HepG2 (cell line): Measurements from ENCODE around the gene DAB1. TPM values are rescaled to one million over a fixed set of nuclear protein-coding genes. Genes with fewer than 3 reads are reported as not detected.

Experiments used
- ARID2 ChIP-seq: sonication (generic); formaldehyde crosslinking; IDR thresholded peaks from 2 replicates; pipeline ENCODE4 v1.8.1; 2022; ENCODE audit warnings: mild to moderate bottlenecking, missing genetic modification reagents, borderline replicate concordance
- BRD4 ChIP-seq: sonication (generic); formaldehyde crosslinking; IDR thresholded peaks from 2 replicates; pipeline ENCODE4 v1.4.0; 2020; ENCODE audit warnings: missing genetic modification reagents
- ETV6 ChIP-seq: sonication (generic); formaldehyde crosslinking; conservative IDR thresholded peaks from 2 replicates; pipeline ENCODE4 v1.4.0; 2020; ENCODE audit warnings: missing genetic modification reagents
- FOXA3 ChIP-seq: IDR thresholded peaks from 2 replicates; pipeline ENCODE4 v1.6.1; 2016; ENCODE audit warnings: missing genetic modification reagents, missing compliant biosample characterization
- HMG20A ChIP-seq: IDR thresholded peaks from 2 replicates; pipeline ENCODE4 v1.6.1; 2016; ENCODE audit warnings: borderline replicate concordance
- MEIS2 ChIP-seq: sonication (generic); formaldehyde crosslinking; IDR thresholded peaks from 2 replicates; pipeline ENCODE4 v1.9.0; 2021; ENCODE audit warnings: mild to moderate bottlenecking, missing genetic modification reagents
- NCOA2 ChIP-seq: sonication (generic); formaldehyde crosslinking; IDR thresholded peaks from 2 replicates; pipeline ENCODE4 v1.8.0; 2022; ENCODE audit warnings: inconsistent platforms
- POLR2AphosphoS5 ChIP-seq: IDR thresholded peaks from 2 replicates; pipeline ENCODE4 v1.6.1; 2012; ENCODE audit warnings: low read depth, low read length
- SMYD3 ChIP-seq: sonication (generic); formaldehyde crosslinking; IDR thresholded peaks from 2 replicates; pipeline ENCODE4 v1.8.1; 2023; ENCODE audit warnings: mild to moderate bottlenecking, missing genetic modification reagents
- SPEN ChIP-seq: sonication (generic); formaldehyde crosslinking; IDR thresholded peaks from 2 replicates; pipeline ENCODE4 v1.5.1; 2020; ENCODE audit warnings: low read depth, mild to moderate bottlenecking, missing genetic modification reagents
- SSRP1 ChIP-seq: IDR thresholded peaks from 2 replicates; pipeline ENCODE4 v1.6.1; 2016; ENCODE audit warnings: control low read depth
- STAG1 ChIP-seq: sonication (generic); formaldehyde crosslinking; IDR thresholded peaks from 2 replicates; pipeline ENCODE4 v1.4.0; 2020; ENCODE audit warnings: missing genetic modification reagents
- TSC22D2 ChIP-seq: sonication (generic); formaldehyde crosslinking; IDR thresholded peaks from 2 replicates; pipeline ENCODE4 v1.5.1; 2020; ENCODE audit warnings: missing genetic modification reagents, mild to moderate bottlenecking, borderline replicate concordance
- YY1 ChIP-seq: IDR thresholded peaks from 2 replicates; pipeline ENCODE4 v1.6.1; 2011; ENCODE audit warnings: low read length, low read depth, moderate library complexity, mild to moderate bottlenecking; ENCODE audit not compliant: insufficient read depth, insufficient replicate concordance
- ZNF292 ChIP-seq: sonication (generic); formaldehyde crosslinking; IDR thresholded peaks from 2 replicates; pipeline ENCODE4 v1.8.1; 2022; ENCODE audit warnings: mild to moderate bottlenecking, low read depth, missing genetic modification reagents, borderline replicate concordance
- ZNF326 ChIP-seq: sonication (generic); formaldehyde crosslinking; IDR thresholded peaks from 2 replicates; pipeline ENCODE4 v1.4.0; 2020; ENCODE audit warnings: missing genetic modification reagents, borderline replicate concordance
- ZNF460 ChIP-seq: sonication (generic); formaldehyde crosslinking; IDR thresholded peaks from 2 replicates; pipeline ENCODE4 v1.5.1; 2020; ENCODE audit warnings: missing genetic modification reagents, mild to moderate bottlenecking, borderline replicate concordance
- ZNF709 ChIP-seq: sonication (generic); formaldehyde crosslinking; IDR thresholded peaks from 2 replicates; pipeline ENCODE4 v1.5.0; 2020; ENCODE audit warnings: mild to moderate bottlenecking, missing genetic modification reagents
- ZSCAN29 ChIP-seq: sonication (generic); formaldehyde crosslinking; conservative IDR thresholded peaks from 2 replicates; pipeline ENCODE4 v1.4.0; 2020; ENCODE audit warnings: mild to moderate bottlenecking, missing genetic modification reagents
- polyA plus RNA-seq, 8 experiments: library from polyadenylated mRNA; depleted of rRNA in 3 of 8; stranded (reverse) in 7 of 8; unstranded in 1 of 8; fragments of >200 nt; fragmentation: Illumina TruSeq in 4 of 8; extraction: Trizol in 4 of 8; gene quantifications; 2 replicates each; pipeline versions ENCODE4 v1.2.1 to v1.2.3, GENCODE V29; 2011 to 2016; ENCODE audit warnings: low read depth in 4 of 8, missing spikeins in 1 of 8, mixed read lengths in 1 of 8; ENCODE audit not compliant: insufficient read depth in 1 of 8
- total RNA-seq, 5 experiments: library from RNA; depleted of rRNA; stranded (reverse); fragments of >200 nt; fragmentation: Illumina TruSeq; extraction: Trizol; gene quantifications; 2 replicates each; pipeline ENCODE4 v1.2.3, GENCODE V29; 2016; ENCODE audit warnings: low read depth in 1 of 5
- TF ChIP-seq, protein P1 (sequence below): sonication (generic); formaldehyde crosslinking; IDR thresholded peaks from 2 replicates; pipeline ENCODE4; 2020; ENCODE audit warnings: missing genetic modification reagents, mild to moderate bottlenecking, borderline replicate concordance
- TF ChIP-seq, protein P2 (sequence below): sonication (generic); formaldehyde crosslinking; IDR thresholded peaks from 2 replicates; pipeline ENCODE4 v1.4.0; 2020; ENCODE audit warnings: missing genetic modification reagents
- TF ChIP-seq, protein P3 (sequence below): sonication (generic); formaldehyde crosslinking; IDR thresholded peaks from 2 replicates; pipeline ENCODE4 v1.4.0; 2020; ENCODE audit warnings: missing genetic modification reagents
- TF ChIP-seq, protein P4 (sequence below): sonication (generic); formaldehyde crosslinking; IDR thresholded peaks from 2 replicates; pipeline ENCODE4 v1.4.0; 2020; ENCODE audit warnings: missing genetic modification reagents, mild to moderate bottlenecking, borderline replicate concordance

The DAB1 gene
- total and polyA plus RNA-seq, 2 of the 13 experiments (the other 11 are each of a cell fraction or from before 2014, with no cell fraction given) = 0.04 to 0.13 TPM

DNA sequence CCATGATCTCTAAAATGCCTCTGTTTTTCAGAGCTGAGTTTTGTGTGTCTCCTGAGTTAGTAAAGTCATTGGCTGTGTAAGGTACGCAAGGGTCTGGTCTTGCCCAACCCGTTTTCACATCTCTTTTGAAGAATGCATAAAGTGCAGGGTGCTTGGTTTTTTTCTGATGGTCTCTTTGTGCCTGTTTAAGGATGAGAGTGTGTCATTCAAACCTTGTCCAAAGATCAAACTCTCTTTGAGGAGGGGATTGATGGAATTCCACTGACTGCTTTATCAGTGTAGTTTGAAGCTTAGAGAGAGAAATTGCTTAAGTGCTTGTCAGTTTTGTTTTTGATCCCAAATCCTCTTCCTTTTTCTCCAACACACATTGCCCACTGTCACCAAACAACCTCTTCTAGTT is 438.0 kb downstream of the DAB1 start (continued):
- TF ChIP-seq, protein P1, sequence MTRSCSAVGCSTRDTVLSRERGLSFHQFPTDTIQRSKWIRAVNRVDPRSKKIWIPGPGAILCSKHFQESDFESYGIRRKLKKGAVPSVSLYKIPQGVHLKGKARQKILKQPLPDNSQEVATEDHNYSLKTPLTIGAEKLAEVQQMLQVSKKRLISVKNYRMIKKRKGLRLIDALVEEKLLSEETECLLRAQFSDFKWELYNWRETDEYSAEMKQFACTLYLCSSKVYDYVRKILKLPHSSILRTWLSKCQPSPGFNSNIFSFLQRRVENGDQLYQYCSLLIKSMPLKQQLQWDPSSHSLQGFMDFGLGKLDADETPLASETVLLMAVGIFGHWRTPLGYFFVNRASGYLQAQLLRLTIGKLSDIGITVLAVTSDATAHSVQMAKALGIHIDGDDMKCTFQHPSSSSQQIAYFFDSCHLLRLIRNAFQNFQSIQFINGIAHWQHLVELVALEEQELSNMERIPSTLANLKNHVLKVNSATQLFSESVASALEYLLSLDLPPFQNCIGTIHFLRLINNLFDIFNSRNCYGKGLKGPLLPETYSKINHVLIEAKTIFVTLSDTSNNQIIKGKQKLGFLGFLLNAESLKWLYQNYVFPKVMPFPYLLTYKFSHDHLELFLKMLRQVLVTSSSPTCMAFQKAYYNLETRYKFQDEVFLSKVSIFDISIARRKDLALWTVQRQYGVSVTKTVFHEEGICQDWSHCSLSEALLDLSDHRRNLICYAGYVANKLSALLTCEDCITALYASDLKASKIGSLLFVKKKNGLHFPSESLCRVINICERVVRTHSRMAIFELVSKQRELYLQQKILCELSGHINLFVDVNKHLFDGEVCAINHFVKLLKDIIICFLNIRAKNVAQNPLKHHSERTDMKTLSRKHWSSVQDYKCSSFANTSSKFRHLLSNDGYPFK (CRISPR knock-in tag) = no peak
- TF ChIP-seq POLR2AphosphoS5 (no peak), TSC22D2 (CRISPR knock-in tag) (no peak), SPEN (CRISPR knock-in tag) (no peak), STAG1 (CRISPR knock-in tag) (no peak), SSRP1 (no peak), NCOA2 (CRISPR knock-in tag) (peak; percentile 80), ARID2 (CRISPR knock-in tag) (no peak), SMYD3 (CRISPR knock-in tag) (no peak), ZNF460 (CRISPR knock-in tag) (no peak), ETV6 (CRISPR knock-in tag) (no peak), HMG20A (CRISPR knock-in tag) (peak; percentile 67; the same call in 1 of the 2 replicates), ZNF292 (CRISPR knock-in tag) (no peak), FOXA3 (CRISPR knock-in tag) (peak; percentile 37; the same call in 1 of the 2 replicates), BRD4 (no peak), MEIS2 (CRISPR knock-in tag) (peak; percentile 51; the same call in 1 of the 2 replicates), ZNF326 (no peak), ZSCAN29 (CRISPR knock-in tag) (no peak), YY1 (no peak), ZNF709 (CRISPR knock-in tag) (no peak)
- TF ChIP-seq, protein P2, sequence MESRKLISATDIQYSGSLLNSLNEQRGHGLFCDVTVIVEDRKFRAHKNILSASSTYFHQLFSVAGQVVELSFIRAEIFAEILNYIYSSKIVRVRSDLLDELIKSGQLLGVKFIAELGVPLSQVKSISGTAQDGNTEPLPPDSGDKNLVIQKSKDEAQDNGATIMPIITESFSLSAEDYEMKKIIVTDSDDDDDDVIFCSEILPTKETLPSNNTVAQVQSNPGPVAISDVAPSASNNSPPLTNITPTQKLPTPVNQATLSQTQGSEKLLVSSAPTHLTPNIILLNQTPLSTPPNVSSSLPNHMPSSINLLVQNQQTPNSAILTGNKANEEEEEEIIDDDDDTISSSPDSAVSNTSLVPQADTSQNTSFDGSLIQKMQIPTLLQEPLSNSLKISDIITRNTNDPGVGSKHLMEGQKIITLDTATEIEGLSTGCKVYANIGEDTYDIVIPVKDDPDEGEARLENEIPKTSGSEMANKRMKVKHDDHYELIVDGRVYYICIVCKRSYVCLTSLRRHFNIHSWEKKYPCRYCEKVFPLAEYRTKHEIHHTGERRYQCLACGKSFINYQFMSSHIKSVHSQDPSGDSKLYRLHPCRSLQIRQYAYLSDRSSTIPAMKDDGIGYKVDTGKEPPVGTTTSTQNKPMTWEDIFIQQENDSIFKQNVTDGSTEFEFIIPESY (CRISPR knock-in tag) = no peak
- TF ChIP-seq, protein P3, sequence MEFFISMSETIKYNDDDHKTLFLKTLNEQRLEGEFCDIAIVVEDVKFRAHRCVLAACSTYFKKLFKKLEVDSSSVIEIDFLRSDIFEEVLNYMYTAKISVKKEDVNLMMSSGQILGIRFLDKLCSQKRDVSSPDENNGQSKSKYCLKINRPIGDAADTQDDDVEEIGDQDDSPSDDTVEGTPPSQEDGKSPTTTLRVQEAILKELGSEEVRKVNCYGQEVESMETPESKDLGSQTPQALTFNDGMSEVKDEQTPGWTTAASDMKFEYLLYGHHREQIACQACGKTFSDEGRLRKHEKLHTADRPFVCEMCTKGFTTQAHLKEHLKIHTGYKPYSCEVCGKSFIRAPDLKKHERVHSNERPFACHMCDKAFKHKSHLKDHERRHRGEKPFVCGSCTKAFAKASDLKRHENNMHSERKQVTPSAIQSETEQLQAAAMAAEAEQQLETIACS = no peak
- TF ChIP-seq, protein P4, sequence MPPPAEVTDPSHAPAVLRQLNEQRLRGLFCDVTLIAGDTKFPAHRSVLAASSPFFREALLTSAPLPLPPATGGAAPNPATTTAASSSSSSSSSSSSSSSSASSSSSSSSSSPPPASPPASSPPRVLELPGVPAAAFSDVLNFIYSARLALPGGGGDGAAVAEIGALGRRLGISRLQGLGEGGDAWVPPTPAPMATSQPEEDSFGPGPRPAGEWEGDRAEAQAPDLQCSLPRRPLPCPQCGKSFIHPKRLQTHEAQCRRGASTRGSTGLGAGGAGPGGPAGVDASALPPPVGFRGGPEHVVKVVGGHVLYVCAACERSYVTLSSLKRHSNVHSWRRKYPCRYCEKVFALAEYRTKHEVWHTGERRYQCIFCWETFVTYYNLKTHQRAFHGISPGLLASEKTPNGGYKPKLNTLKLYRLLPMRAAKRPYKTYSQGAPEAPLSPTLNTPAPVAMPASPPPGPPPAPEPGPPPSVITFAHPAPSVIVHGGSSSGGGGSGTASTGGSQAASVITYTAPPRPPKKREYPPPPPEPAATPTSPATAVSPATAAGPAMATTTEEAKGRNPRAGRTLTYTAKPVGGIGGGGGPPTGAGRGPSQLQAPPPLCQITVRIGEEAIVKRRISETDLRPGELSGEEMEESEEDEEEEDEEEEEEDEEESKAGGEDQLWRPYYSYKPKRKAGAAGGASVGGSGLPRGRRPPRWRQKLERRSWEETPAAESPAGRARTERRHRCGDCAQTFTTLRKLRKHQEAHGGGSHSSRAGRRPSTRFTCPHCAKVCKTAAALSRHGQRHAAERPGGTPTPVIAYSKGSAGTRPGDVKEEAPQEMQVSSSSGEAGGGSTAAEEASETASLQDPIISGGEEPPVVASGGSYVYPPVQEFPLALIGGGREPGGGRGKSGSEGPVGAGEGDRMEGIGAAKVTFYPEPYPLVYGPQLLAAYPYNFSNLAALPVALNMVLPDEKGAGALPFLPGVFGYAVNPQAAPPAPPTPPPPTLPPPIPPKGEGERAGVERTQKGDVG (CRISPR knock-in tag) = no peak
